ENCODE results near the gene GPR35.

DNA sequence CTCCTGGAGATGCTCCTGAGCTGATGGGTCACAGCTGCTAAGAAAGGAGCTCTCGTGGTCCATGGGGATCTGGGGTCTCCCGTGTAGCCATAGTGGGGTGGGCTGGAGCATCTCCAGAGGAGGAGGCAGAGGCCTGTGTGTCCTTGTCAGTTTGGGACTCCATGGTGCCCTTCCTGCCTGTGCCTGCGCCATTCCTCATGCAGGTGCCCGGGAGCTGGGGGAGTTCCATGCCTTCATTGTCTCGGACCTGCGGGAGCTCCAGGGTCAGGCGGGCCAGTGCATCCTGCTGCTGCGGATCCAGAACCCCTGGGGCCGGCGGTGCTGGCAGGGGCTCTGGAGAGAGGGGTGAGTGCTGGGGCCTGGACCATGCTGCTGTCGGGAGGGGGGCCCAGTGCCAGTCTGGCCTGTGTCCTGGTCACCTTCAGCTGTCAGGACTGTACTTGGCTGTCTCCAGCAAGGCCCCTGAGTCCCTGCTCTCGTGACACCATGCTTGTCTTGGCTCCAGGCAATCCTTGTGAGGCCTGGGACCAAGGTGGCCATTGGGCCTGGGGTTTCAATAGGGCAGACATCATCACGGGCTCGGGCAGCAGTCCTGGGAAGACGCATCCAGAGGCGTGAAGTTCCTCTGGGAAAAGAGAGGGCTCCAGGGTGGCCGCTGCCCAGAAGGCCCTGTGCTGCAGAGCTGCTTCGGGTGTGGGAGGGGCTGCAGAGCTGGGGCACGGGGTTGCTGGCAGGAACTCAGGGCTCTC, 31.4 kb upstream of the GPR35 start:
- TF ChIP-seq SUZ12 (IDR thresholded peaks at IDR 0.05), result no peak
- no peak for TF ChIP-seq L3MBTL2 (conservative IDR thresholded peaks at IDR 0.05)

Data from HEK293T (cell line).